B cell (primary cell): ENCODE data around the gene VILL. TPM values are rescaled to one million over a fixed set of nuclear protein-coding genes. Genes with fewer than 3 reads are reported as not detected.

Source experiments
- ATAC-seq: fragments of 200-7000 bp; cut with Tn5 transposase; one replicate; pipeline ENCODE4 v1.10.0; 2021; ENCODE audit warnings: low read depth, mild to moderate bottlenecking, moderate number of reproducible peaks, moderate library complexity
- CTCF ChIA-PET: fragments of 350-600 bp; sonication (Branson Sonifier 250); formaldehyde crosslinking; loops from one replicate; lab custom pipeline; 2021; ENCODE audit warnings: antibody characterized with exemption, inconsistent platforms; lab: Charles Lee
- POLR2A ChIA-PET: fragments of 350-600 bp; sonication (Branson Sonifier 250); formaldehyde crosslinking; loops from one replicate; lab custom pipeline; 2021; ENCODE audit warnings: antibody characterized with exemption; lab: Charles Lee
- DNase-seq: peaks from one replicate; pipeline ENCODE4 v3.0.0; 2013
- H2AFZ ChIP-seq: 2 replicates; pipeline ENCODE4 v1.6.1; 2012; ENCODE audit warnings: mild to moderate bottlenecking, low read depth, low read length; ENCODE audit not compliant: insufficient read depth, poor library complexity, severe bottlenecking
- H3K27ac ChIP-seq, 2 donors: 1 replicate in 1 of 2; 2 replicates in 1 of 2; pipeline ENCODE4 v1.5.1; 2012 to 2013; ENCODE audit warnings: low read length in 2 of 2, mild to moderate bottlenecking in 2 of 2, moderate library complexity in 1 of 2
- H3K27me3 ChIP-seq, 4 experiments: fragments of 200-600 bp in 1 of 4; sonication (generic) in 1 of 4; replicated peaks in 1 of 4; 1 replicate in 2 of 4; 2 replicates in 2 of 4; pipeline versions ENCODE4 v1.6.1 to v1.7.0; 2013 to 2016; ENCODE audit warnings: low read length in 3 of 4, mild to moderate bottlenecking in 2 of 4, mixed read lengths in 1 of 4, moderate library complexity in 1 of 4; ENCODE audit not compliant: insufficient read depth in 4 of 4, control insufficient read depth in 3 of 4; ENCODE audit errors: control extremely low read depth in 1 of 4
- H3K36me3 ChIP-seq, 2 experiments: replicated peaks in 1 of 2; 1 replicate in 1 of 2; 2 replicates in 1 of 2; pipeline versions ENCODE4 v1.6.1 to v1.7.1; 2013; ENCODE audit warnings: low read length in 1 of 2; ENCODE audit not compliant: insufficient read depth in 2 of 2, control insufficient read depth in 1 of 2; ENCODE audit errors: control extremely low read depth in 1 of 2, extremely low read depth in 1 of 2
- H3K4me1 ChIP-seq, 2 donors: fragments of 200-600 bp in 1 of 2; sonication (generic) in 1 of 2; 1 replicate in 1 of 2; 2 replicates in 1 of 2; pipeline versions ENCODE4 v1.5.1 to v1.6.1; 2013 to 2017; ENCODE audit warnings: low read length in 2 of 2; ENCODE audit not compliant: control insufficient read depth in 2 of 2, insufficient read depth in 2 of 2
- H3K4me2 ChIP-seq: replicated peaks from 2 replicates; pipeline ENCODE3; 2012; ENCODE audit warnings: mild to moderate bottlenecking, low read depth, low read length; ENCODE audit not compliant: poor library complexity, severe bottlenecking
- H3K4me3 ChIP-seq, 5 experiments: fragments of 200-600 bp in 1 of 5; sonication (generic) in 1 of 5; 1 replicate in 3 of 5; 2 replicates in 2 of 5; pipeline versions ENCODE4 v1.5.1 to v1.7.0; 2011 to 2016; ENCODE audit warnings: low read length in 4 of 5, mild to moderate bottlenecking in 4 of 5, low read depth in 2 of 5, control low read depth in 1 of 5, moderate library complexity in 1 of 5; ENCODE audit not compliant: insufficient read depth in 1 of 5; ENCODE audit errors: control extremely low read depth in 1 of 5, extremely low read depth in 1 of 5
- H3K79me2 ChIP-seq: fragments of 200-600 bp; sonication (generic); one replicate; pipeline ENCODE4 v1.6.0; 2016; ENCODE audit warnings: low read length; ENCODE audit not compliant: control insufficient read depth, insufficient read depth
- H3K9ac ChIP-seq: fragments of 200-600 bp; sonication (generic); 2 replicates; pipeline ENCODE4 v1.6.1; 2017; ENCODE audit warnings: mild to moderate bottlenecking, low read length, moderate library complexity
- H3K9me3 ChIP-seq, 3 donors: one replicate each; pipeline versions ENCODE4 v1.6.1 to v1.7.1; 2013; ENCODE audit warnings: low read length in 2 of 3; ENCODE audit not compliant: control insufficient read depth in 2 of 3, insufficient read depth in 1 of 3; ENCODE audit errors: control extremely low read depth in 1 of 3
- H4K20me1 ChIP-seq: 2 replicates; pipeline ENCODE4 v1.6.0; 2012; ENCODE audit warnings: mild to moderate bottlenecking, low read length; ENCODE audit not compliant: insufficient read depth, control insufficient read depth, poor library complexity, severe bottlenecking
- H3K27ac Mint-ChIP-seq: one replicate; pipeline ENCODE4 v1.8.0; 2021; ENCODE audit warnings: mixed read lengths
- H3K27me3 Mint-ChIP-seq: one replicate; pipeline ENCODE4 v1.8.0; 2021; ENCODE audit warnings: mixed read lengths
- H3K4me1 Mint-ChIP-seq: one replicate; pipeline ENCODE4 v1.8.0; 2021; ENCODE audit warnings: mixed read lengths
- H3K4me3 Mint-ChIP-seq: one replicate; pipeline ENCODE4 v1.8.0; 2021; ENCODE audit warnings: mixed read lengths
- H3K9me3 Mint-ChIP-seq: one replicate; pipeline ENCODE4 v1.8.0; 2022; ENCODE audit warnings: mixed read lengths; ENCODE audit not compliant: insufficient read depth
- EZH2 ChIP-seq: IDR thresholded peaks from 2 replicates; pipeline ENCODE4 v1.6.1; 2012; ENCODE audit warnings: borderline replicate concordance, low read depth, mild to moderate bottlenecking, moderate library complexity, low read length; ENCODE audit not compliant: insufficient read depth, poor library complexity, severe bottlenecking
- WGBS: methylation state at CpG from one replicate; pipeline ENCODE4 v1.1.5; 2013; ENCODE audit warnings: missing lambda C conversion rate; ENCODE audit not compliant: insufficient coverage; 5-methylcytosine and 5-hydroxymethylcytosine counted together
- intact Hi-C: fragments of 100-400 bp; cut with micrococcal nuclease; formaldehyde crosslinking; loops from one replicate; pipeline ENCODE4 v1.10.0; 2022
- polyA minus RNA-seq: library from RNA; depleted of rRNA, polyadenylated mRNA; stranded (reverse); fragments of >200 nt; gene quantifications from 2 replicates; pipeline ENCODE4 v1.2.3, GENCODE V29; 2012
- polyA plus RNA-seq: library from polyadenylated mRNA; depleted of rRNA; stranded (reverse); fragments of >200 nt; gene quantifications from 2 replicates; pipeline ENCODE4 v1.2.3, GENCODE V29; 2012
- total RNA-seq, 2 donors: library from RNA; stranded (reverse); fragments of 120-200 nt in 1 of 2; gene quantifications; 1 replicate in 1 of 2; 2 replicates in 1 of 2; pipeline versions ENCODE4 v1.2.3 to v1.2.4, GENCODE V29; 2013 to 2022
- TF ChIP-seq, protein P1 (sequence below): fragments of 200-600 bp; IDR thresholded peaks from one replicate; pipeline ENCODE4 v1.8.0; 2022; ENCODE audit warnings: antibody characterized with exemption, mild to moderate bottlenecking

Gene VILL
- total RNA-seq = 32.9 and 35.2 TPM in 2 replicates
- 17.1 TPM for total RNA-seq (2013)
- 44.1 and 46.4 TPM in 2 replicates for polyA plus RNA-seq
- 30.4 and 35.5 TPM in 2 replicates for polyA minus RNA-seq

DNA sequence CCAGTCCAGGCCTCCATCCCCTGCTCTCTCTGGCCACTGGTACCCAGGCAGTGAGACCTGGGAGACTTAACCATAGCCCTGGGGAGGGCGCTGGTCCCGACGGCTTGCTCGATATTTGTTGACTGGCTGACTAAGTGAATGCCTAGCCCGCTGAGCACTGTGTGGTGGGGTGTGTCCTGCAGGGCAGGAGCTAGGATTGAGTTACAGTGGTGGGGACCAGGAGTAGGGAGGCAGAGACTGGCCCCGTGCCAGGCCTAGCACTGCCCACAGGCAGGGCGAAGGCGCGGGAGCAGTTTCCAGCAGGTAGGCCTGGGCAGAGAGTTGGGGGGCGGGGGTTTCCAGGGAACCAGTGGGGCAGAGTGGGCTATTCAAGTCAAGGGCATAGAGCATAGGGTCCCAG, at the start of gene VILL:
VILL (plus strand) TSS at position 260 of the 400 bp plus-strand sequence. CDS start 2,887 bp downstream, outside the sequence.
- H3K4me2 ChIP-seq = no peak within 1 kb of the TSS
- TF ChIP-seq, protein P1, sequence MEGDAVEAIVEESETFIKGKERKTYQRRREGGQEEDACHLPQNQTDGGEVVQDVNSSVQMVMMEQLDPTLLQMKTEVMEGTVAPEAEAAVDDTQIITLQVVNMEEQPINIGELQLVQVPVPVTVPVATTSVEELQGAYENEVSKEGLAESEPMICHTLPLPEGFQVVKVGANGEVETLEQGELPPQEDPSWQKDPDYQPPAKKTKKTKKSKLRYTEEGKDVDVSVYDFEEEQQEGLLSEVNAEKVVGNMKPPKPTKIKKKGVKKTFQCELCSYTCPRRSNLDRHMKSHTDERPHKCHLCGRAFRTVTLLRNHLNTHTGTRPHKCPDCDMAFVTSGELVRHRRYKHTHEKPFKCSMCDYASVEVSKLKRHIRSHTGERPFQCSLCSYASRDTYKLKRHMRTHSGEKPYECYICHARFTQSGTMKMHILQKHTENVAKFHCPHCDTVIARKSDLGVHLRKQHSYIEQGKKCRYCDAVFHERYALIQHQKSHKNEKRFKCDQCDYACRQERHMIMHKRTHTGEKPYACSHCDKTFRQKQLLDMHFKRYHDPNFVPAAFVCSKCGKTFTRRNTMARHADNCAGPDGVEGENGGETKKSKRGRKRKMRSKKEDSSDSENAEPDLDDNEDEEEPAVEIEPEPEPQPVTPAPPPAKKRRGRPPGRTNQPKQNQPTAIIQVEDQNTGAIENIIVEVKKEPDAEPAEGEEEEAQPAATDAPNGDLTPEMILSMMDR = no peak
- no peak for TF ChIP-seq EZH2
- no peak for ATAC-seq
- Mint-ChIP-seq H3K9me3 (no peaks in the 10 kb centered on the region), H3K27ac (no peak within 1 kb of the TSS), H3K27me3 (no peaks in the 10 kb centered on the region), H3K4me1 (peaks cover 23% of the 10 kb centered on the region), H3K4me3 (no peak within 1 kb of the TSS)
- no peak within 1 kb of the TSS for H3K4me3 ChIP-seq
- DNase-seq = no peak
- H3K4me1 ChIP-seq = peaks cover 16 to 20% of the 10 kb centered on the region in 2 donors
- no peak within 1 kb of the TSS for H3K9ac ChIP-seq
- H3K9me3 ChIP-seq = no peaks in the 10 kb centered on the region
- H4K20me1 ChIP-seq = no peaks in the 10 kb centered on the region
- POLR2A ChIA-PET = no interaction called here
- H2AFZ ChIP-seq = no peak within 1 kb of the TSS
- no peaks in the 10 kb centered on the region for H3K36me3 ChIP-seq
- H3K27ac ChIP-seq = no peak within 1 kb of the TSS
- CTCF ChIA-PET = no interaction called here
- peaks cover 3% of the 10 kb centered on the region for H3K79me2 ChIP-seq
- no peaks in the 10 kb centered on the region for H3K27me3 ChIP-seq
- WGBS = 96% methylated on average over 10 of the region's 10 CpGs
- intact Hi-C loops = no loop called here

DNA sequence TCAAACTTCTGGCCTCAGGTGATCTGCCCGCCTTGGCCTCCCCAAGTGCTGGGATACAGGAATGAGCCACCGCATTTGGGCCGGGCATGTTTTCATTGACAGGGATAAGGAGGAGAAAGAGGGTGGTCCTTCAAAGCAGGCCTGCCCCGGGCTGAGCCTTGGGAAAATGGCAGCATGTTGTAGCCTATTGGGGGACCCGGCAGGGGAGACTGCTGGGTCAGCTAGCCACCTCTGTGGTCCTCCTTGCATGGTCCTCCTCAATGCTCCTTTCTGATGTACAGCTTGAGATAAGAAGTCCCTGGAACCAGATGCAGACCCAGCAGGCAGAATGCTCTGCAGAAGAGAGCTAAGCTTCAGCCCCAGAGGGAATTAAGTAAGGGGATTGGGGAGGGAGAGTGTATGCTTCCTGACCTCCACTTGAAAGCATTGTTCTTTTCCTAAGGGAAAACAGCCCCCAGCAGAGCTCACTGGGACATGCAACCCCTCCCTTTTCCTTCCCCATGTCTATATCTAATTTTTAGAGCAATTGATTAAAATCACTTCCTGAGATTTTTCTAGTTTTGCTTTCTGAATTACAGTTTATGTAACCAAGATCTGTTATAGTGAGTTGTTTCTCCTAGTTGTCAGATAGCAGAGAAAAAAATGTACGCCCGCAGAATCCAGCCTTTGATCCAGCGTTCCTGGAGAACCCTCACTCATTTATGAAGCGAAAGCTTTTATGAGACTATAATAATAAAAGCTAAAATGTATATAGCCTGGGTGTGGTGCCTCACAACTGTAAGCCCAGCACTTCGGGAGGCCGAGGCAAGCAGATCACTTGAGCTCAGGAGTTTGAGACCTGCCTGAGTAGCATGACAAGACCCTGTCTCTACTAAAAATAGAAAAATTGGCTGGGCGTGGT, 48.7 kb upstream of the VILL start:
- no peaks in the 10 kb centered on the region for H3K4me1 ChIP-seq
- DNase-seq (no peak), ATAC-seq (no peak)
- no peak overlapping the region for H3K4me3 Mint-ChIP-seq
- 89% methylated on average over 8 of the region's 12 CpGs for WGBS
- H3K4me3 ChIP-seq = no peak overlapping the region
- no peaks in the 10 kb centered on the region for H3K9me3 Mint-ChIP-seq
- TF ChIP-seq, protein P1 = no peak
- TF ChIP-seq EZH2 = no peak
- ChIA-PET POLR2A (no interaction called here), CTCF (no interaction called here)
- H2AFZ ChIP-seq = no peak overlapping the region
- no peak overlapping the region for H3K27ac Mint-ChIP-seq
- no peak overlapping the region for H3K9ac ChIP-seq
- H3K9me3 ChIP-seq = no peaks in the 10 kb centered on the region
- H4K20me1 ChIP-seq = no peaks in the 10 kb centered on the region
- no peak overlapping the region for H3K4me2 ChIP-seq
- H3K36me3 ChIP-seq = no peaks in the 10 kb centered on the region
- no peak overlapping the region for H3K27ac ChIP-seq
- H3K27me3 Mint-ChIP-seq = peaks cover 5% of the 10 kb centered on the region
- H3K79me2 ChIP-seq = no peaks in the 10 kb centered on the region
- peaks cover 0 to 6% (median 0%) of the 10 kb centered on the region in 4 experiments for H3K27me3 ChIP-seq
- intact Hi-C loops = no loop called here
- no peaks in the 10 kb centered on the region for H3K4me1 Mint-ChIP-seq
